ENCODE measurements around the gene PHC3.

GRCh38 chr3:170204509-170204908 lies 23.0 kb upstream of the PHC3 start:
- TF ChIP-seq CTCF (IDR thresholded peaks at IDR 0.05) (no peak), ZFX (IDR thresholded peaks at IDR 0.05; ENCODE audit: borderline replicate concordance) (no peak)
